Activated naive CD4-positive, alpha-beta T cell treated with anti-CD3 and anti-CD28 coated beads, Interleukin-2, amount 50 U/mL, for 16 hours (primary cell): ENCODE results near the gene CERKL.
"Not testable (repeated sequence)": the region's sequence is repeated elsewhere in the genome, so short reads cannot be mapped to it uniquely, and the experiment has no call there.

Experiments used
- DNase-seq: peaks from one replicate; pipeline ENCODE4 v3.0.0-alpha.2; 2020

The CERKL gene, protein sequence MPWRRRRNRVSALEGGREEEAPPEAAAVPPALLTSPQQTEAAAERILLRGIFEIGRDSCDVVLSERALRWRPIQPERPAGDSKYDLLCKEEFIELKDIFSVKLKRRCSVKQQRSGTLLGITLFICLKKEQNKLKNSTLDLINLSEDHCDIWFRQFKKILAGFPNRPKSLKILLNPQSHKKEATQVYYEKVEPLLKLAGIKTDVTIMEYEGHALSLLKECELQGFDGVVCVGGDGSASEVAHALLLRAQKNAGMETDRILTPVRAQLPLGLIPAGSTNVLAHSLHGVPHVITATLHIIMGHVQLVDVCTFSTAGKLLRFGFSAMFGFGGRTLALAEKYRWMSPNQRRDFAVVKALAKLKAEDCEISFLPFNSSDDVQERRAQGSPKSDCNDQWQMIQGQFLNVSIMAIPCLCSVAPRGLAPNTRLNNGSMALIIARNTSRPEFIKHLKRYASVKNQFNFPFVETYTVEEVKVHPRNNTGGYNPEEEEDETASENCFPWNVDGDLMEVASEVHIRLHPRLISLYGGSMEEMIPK

DNA sequence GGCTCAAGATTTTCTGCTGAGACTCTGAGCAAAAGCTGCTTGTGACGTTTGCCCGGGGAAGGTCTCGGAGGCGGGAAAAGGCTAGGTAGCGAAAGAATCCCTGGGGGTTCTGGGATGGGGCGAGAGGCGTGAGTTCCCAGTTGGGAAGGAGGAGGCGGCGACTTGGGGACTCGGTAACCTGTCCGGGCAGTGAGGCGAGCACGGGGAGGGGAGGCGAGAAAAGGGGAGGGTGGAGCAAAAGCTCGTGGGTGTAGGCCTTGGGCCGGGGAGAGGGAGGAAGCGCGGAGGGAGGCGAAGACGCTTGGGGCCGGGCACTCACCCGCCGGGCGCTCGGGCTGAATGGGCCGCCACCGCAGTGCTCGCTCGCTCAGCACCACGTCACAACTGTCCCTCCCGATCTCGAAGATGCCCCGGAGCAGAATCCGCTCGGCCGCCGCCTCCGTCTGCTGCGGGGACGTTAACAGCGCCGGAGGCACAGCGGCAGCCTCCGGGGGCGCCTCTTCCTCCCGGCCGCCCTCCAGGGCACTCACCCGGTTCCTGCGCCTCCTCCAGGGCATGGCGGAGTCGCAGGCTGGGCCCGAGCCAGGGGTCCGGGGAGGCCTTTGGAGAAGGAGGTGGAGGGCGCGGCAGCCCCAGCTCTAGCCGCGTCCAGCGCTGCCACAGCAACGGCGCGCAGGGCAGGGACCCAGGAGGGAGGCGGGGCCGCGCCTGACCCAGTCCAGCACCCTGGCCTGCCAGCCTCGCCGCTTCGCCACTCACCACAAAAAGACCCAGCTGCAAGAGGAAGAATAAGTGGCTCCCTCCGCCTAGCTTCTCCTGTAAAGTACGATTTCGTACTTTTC lies at the start of gene CERKL:
Gene CERKL, minus strand, starts transcription at position 656 of the 842 bp plus-strand sequence. Its CDS starts 99 bp downstream, at position 557.
- peak; percentile 19 for DNase-seq

DNA sequence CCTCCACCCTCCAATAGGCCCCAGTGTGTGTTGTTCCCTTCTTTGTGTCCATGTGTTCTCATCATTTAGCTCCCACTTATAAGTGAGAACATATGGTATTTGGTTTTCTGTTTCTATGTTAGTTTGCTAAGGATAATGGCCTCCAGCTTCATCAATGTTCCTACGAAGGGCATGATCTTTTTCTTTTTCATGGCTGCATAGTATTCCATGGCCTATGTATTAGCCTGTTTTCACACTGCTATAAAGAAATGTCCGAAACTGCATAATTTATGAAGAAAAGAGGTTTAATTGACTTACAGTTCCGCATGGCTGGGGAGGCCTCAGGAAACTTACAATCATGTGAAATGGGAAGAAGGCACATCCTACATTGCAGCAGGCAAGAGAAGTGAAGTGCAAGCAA lies 45.6 kb upstream of the CERKL start:
- DNase-seq = not testable (repeated sequence)

DNA sequence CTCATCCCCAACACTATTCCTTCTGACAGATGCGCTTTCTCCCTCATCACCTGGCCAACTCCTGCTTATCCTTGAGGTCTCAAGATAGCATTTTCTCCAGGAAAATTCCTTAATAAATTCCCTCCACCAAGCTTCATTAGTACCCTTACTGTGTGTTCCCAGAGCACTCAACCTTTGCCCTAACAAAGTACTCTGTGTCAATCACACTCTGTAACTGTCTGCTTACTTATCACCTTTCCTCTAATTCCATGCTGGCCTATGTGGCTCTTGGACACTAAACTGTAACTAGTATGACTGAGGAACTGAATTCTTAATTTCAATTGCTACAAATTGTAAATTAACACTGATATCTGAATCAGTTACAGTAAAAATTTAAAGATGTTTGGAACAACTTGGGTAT lies 41.3 kb upstream of the CERKL start:
- no peak for DNase-seq

DNA sequence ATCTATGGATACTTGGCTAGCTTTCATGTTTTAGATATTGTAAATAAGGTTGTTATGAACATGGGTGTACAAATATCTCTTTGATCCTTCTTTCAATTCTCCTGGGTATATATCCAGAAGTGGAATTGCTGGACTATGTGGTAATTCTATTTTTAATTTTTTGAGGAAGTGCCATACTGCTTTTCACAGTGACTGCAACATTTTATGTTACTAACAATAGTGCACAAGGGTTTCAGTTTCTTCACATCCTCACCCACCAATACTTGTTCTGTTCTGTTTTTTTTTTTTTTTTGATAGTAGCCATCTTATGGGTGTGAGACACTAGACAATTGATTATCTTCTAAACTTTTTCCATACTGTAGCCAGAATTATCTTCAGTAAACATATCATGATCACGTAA lies 40.7 kb upstream of the CERKL start:
- DNase-seq = no peak

DNA sequence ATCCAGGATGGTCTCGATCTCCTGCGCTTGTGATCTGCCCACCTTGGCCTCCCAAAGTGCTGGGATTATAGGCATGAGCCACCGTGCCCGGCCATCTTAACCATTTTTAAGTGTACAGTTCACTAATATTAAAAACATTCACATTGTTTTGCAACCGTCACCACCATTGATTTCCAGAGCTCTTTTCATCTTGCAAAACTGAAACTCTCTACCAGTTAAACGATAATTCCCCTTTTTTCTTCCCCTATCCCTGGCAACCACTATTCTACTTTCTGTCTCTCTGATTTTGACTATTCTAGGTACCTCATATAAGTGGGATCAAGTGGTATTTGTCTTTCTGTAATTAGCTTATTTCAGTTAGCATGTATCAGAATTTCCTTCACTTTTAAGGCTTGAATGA lies 40.2 kb upstream of the CERKL start:
- DNase-seq = no peak

DNA sequence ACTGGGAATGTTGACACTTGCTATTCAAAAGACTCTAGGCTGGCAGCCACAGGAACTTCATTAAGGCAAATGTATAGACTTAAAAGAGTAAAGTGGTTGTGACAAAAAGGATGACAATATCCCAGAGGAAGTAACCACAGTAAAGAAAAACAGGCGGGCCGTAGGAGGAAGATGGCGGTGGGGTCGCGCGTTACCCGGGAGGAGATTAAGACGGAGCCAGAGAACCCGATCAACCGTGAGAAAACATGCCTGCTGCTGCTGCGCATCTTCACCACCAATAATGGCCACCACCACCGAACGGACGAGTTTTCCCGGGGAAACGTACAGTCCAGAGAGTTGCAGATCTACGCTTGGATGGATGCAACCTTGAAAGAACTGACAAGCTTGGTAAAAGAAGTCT lies 37.4 kb upstream of the CERKL start:
- no peak for DNase-seq

DNA sequence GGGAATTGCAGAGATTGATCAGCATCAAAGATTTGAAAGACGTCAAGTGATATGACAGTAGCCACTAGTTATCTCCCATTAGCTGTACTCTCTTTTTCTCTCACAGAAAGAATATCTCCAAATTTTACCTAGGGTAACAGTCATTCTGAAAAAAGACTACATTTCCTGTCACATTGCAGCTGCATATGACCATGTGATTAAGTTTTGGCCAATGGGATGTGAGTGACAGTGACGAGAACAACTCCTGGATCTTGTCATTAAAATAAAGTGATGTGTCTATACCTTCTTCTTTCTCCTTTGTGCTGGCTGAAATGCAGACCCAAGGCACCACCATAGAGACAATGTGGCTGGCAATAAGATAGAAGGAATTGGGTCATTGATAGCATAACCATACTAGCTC lies 34.0 kb upstream of the CERKL start:
- no peak for DNase-seq

DNA sequence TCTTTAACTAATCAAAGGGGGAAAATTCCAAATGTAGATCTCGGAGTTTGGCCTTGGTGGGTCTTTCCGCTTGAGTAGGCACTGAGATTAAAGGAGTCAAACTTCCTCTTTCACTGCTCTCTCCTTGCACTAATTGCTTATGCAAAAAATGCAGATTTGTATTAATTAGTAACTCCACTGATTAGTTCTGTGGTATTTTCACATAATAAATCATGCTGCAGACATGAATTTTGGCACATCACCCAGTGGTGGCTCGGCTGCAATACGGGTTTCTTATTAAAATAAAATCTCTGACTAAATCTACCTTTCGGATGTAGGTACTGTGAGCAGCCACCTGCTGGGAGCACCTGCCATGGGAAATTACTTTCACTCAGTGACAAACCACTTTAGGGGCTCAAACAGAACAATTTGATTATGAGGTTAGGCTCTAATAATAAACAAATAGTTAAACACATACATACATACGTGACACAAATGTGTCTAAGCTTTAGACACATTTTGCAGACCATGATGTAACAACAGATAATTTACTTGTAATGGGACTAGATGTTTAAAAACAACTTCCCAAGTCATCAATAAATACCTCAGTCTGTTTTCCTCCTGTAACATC lies 29.8 kb upstream of the CERKL start:
- no peak for DNase-seq

DNA sequence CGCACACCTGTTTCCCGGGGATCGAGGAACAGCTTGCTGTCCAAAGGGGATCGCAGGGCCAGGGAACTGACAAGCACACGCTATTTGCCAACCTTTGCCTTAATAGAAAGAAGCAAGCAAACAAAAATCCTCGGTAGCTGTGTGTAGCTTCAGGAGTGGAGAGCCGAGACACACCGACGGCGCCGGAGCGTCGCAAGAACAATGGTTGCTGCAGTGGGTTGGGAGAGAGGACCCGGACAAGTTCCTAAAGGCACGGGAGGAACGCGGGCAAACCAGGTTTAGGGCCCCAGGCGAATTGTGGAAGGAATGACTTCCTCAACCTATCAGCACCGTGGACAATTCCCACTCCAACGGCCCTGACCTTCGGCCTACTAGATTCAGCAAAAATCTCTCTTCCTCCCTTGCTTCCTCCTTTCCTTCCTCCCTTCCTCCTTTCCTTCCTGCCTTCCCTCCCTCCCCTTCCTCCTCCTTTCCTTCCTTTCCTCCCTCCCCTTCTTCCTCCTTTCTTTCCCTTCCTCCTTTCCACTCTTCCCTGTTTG lies 28.3 kb upstream of the CERKL start:
- DNase-seq = no peak

DNA sequence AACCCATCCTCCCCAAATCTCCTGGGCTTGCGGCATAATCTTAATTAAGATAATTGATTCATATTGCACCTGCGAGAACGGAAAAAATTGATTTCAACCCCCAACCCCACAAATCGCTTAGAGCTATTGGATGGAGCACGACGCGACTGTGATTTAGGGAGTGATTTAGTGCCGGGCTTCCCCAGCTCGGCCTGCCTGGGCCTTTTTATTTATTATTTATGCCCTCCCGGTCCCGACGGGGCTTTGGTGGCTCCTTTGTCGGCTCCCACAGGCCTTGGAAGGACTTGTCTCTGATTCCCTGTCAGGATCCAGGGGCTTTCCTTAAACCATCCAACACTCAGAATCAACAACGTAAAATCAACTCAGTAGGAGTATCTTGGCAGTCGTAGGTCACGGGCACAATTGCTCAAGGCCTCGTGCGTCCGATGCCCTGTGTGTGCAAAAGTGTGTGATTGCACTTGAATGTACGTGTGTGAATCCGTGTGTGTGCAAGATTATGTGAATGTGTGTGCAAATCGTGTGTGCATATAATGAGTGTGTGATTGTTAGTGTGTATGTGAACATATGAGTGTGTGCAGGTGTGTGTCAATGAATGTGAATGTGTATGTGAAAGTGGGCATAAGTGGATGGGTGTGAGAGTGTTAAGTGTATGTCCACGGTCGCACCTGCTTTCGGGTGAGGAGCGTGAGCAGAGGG lies 27.7 kb upstream of the CERKL start:
- no peak for DNase-seq

DNA sequence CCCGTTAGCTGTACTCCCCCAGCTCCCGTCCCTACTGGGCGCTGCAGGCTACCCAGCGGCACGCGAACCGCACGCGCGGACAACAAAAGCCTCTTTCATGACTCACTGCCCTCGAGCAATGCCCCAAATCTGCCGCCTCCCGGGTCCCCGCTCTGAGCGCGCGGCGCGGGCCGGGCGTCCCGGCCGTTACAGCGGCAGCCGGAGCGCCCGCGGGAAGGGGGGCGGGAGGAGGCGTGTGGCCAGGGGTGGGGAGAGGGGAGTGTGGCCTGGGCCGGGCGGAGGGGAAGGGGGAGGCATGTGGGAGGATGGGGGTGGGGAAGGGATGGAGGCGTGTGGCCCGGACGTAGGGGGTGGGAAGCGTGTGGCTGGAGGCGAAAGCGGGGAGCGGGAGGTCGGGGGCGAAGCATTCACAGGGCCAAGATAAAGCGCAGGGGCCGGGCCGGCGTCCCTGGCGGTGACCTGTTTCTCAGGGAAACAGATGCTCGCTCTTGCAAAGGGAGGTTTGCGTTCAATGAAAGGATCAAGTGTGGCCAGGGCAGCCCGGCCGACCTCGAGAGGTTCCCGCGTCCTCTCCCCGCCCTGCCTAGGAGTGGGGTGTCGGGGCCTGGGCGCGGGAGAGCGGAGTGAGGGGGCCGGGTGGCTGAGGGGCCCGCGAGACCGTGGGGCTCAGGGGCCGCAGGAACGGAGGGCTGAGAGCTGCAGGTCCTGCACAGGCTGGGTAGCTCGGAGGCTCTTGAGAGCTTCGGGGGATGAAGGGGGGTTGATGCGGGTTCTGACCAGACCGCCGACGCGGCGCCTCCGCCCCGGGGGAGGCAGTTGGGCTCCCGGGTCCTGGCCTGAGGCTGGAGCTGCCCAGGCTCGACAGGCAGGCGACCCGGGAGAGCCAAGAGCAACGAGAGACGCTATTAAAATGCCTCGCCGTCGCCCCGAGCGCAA lies 26.9 kb upstream of the CERKL start:
- no peak for DNase-seq

DNA sequence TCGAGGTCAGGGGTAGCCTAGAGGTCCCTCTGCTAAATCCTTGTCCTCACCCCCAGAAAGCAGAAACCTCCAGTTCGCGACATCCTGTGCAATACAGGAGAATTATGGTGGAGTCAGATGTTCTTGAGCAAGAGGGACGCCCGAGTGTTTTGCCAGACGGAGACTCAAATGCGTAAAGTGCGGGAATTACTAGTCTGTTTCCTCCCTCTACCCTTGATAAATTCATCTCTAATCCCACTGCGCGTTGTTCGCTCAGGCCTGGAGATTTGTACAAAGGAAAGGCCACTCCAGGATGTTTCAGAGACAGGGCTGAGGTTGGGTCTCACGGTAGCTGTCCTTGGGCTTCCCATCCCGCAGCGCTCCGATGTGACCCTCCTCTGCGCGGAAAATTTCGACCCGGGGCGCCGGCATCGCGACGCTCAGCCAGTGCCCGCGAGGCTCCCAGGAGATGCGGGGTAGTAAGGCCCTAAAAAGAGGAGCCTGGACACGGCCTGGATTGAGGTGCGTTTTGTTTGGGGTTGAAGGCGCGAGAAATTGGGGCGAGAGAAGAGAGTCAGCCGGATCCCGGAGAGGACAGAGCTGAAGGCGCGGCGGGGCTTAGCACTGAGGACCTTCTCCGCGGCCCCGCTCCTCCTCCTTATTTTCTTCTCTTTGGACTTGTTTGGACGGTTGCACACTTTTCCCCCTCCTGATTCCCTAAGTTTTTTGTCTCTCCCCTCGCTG lies 26.1 kb upstream of the CERKL start:
- no peak for DNase-seq

DNA sequence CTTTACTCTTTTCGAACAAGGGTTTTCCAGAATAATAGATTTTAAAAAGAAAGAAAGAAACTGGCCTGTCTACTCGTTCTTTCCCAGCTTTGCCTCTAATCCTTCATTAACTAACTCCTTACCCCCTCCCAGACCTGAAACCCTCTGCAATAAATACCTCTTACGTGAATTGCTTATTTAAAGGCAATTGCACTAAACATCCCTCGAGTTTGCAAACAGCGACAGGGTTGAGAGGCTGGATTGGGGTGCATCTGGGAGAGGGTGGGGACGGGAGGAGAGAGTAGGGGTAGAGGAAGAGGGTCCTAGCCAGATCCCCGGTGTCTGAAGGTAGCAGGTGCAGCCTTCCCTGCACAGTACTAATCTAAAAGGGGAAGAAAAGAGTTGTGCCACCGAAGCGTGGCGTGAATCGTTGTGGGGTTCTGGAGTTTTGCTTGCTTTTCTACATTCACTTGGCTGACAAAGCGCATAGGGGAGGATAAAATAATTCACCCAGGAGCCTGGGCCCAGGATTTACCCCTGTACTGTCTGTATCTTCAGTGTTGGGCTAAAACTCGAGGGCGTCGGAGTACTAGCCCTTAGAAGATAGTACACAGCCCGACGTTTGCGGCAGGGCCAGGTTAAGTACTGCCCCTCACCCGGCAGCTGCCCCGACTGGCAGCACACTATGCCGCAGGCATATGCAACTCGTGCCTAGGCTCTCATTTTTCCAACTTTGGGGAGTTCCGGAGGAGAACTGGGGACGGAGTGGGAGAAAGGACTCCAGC lies 25.3 kb upstream of the CERKL start:
- DNase-seq = no peak

DNA sequence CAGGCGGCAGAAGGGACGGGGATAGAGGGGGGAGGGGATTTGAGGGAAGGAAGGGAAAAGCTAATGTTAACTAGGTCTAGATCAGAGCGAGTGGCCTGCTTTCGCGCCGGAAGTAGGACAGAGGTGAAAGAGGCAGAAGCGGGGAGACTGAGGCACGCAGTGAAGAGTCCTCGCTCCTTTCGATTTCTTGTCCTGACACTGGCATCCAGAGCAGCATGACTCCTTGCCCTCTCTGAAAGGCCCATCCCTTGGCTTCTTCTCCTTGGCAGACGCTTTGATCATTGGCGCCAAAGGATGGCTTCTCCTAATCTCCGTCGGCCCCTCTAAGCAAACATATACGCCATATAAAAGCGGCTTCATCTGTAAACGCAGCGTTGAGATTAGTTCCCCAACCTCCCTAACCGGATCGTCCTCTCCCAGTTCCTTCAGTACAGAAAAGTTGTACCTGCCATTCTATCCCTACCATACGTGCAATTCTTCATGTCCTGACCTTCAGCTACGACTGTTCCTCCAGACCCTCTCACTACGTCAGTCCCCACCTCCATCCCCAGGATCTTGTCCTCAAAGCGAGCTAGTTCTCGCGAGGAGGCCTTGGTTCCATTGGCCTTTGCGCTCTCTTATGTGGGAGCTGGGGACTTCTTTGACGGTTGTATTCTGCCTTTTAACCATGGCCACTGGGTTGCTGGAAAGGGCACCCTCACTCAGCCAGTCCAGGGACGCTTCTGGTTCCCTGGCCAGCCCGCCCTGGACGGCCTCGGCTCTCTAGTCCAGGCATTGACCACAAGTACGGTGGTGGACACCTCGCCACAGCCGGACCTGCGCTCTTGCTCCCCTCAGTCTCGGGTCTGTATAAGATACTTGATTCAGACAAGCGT lies 24.3 kb upstream of the CERKL start:
- DNase-seq = no peak

DNA sequence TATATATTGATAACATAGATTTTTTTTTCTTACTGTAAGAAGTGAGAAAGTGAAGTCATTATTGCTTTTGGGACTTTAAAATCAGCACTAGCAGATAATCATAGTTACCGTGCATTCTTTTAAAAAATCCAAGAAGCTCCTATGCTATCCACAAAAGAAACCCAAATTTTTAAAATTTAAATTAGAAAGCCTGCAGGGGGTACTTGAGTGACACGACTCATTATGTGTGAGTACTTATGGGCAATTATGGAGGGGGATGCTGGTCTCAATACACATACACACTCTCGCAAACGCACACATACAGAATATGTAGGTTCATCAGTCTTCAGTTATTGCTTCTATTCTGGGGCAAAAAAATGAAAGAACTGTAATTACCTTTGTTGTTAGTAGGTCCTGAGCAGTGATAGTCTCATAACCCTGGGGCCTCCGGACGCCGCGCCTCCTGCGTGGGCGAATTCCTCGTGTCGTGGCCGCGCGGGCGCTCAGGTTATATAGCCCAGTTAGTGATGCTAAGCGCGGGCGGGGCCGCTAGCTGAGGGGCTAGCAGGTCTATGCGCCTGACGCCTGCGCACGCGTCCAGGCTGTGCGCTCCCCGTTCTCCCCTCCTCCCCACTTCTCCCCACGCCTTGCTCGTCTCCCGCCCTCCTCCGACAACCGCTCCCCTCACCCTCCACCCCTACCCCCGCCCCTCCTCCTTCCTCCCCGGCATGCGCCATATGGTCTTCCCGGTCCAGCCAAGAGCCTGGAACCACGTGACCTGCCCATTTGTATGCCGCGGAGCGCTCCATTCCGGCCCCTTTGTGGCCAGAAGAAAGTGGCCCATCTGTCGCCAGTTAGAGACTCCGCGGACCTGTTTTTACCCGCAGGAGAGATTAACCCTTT lies 23.4 kb upstream of the CERKL start, which contains the start of gene NEUROD1:
Gene NEUROD1, minus strand, starts transcription at position 463 of the 882 bp plus-strand sequence. CDS start 1,657 bp downstream, outside the sequence.
- DNase-seq = no peak

DNA sequence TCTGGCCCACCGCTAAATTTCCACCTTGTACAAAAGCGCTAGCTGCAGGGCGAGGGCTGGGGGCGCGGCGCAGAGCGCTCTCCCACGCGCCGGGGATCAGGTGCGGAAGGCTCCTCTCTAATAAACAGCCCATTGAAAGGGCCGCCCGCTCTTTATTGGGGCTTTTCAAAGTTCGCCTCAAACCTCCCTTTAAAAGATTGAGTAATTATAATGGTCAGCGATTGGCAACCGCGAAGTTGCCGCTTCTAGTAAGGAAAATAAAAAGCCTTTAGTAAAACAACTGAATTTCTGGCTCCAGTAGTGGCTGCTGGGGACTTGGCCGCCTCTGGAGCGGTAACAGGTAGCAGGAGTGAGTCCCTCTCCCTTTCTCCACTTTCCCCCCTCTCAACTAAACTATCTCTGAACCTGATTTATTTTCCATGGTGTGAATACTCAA lies 22.7 kb upstream of the CERKL start:
- no peak for DNase-seq

DNA sequence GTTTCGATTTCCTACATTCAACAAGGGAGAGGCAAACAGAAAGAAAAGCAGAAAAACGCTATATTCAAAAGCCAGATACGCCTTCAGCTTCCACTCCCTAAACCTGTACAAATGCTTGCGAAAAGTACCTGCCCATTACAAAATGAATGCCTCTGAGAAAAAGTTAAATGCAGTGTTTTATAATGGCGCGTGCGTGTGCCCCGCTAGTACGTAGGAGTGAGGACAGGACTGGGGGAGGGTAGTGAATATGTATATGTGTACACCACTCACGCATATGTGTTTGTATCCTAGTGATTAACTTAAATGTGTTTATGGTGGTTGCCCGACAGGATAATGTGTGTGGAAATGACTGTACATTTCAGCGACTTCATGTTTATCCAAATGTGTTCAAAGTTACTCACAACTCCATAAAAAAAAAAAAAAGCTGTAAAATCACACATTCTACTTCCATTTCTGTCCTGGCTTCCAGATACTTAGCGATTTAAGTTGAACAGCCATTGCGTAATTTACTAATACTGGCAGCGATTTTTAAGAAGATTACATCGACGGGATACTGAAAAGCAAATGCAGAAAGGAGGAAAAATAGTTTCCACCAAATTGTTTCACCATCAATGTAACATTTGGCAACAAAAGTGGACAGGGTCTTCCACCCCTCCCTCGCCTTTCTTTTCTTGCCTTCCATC lies 22.1 kb upstream of the CERKL start:
- DNase-seq = no peak
